H1 (cell line): ENCODE measurements around the gene RPL7A. TPM values are rescaled to one million over a fixed set of nuclear protein-coding genes. Genes with fewer than 3 reads are reported as not detected.

Experiments used
- CTCF ChIA-PET: fragments of 300-600 bp; sonication (Branson Sonifier 250); formaldehyde crosslinking; loops from one replicate; lab custom pipeline; 2021; ENCODE audit not compliant: partially characterized antibody; lab: Charles Lee
- POLR2A ChIA-PET: fragments of 300-600 bp; sonication (Branson Sonifier 250); formaldehyde crosslinking; loops from one replicate; lab custom pipeline; 2021; ENCODE audit warnings: inconsistent platforms; ENCODE audit not compliant: partially characterized antibody; lab: Charles Lee
- DNase-seq, 2 experiments: peaks; one replicate each; pipeline versions ENCODE4 v3.0.0 to v3.0.0-alpha.2; 2010 to 2022; ENCODE audit warnings: low spot score in 2 of 2, low read depth in 1 of 2, mixed read lengths in 1 of 2
- FAIRE-seq: peaks from 2 replicates; lab custom pipeline; 2011; peaks lifted over from hg19 to GRCh38; lab: Jason Lieb, UNC
- H2AFZ ChIP-seq: 2 replicates; pipeline ENCODE4 v1.8.1; 2012; ENCODE audit warnings: low read length, inconsistent platforms
- H2AK5ac ChIP-seq: 2 replicates; pipeline ENCODE4 v1.6.1; 2013; ENCODE audit warnings: low read depth, low read length
- H2BK120ac ChIP-seq: replicated peaks from 2 replicates; pipeline ENCODE3; 2013; ENCODE audit warnings: low read depth, low read length, inconsistent platforms
- H2BK12ac ChIP-seq: 2 replicates; pipeline ENCODE4 v1.6.1; 2013; ENCODE audit warnings: low read depth, low read length
- H2BK15ac ChIP-seq: 2 replicates; pipeline ENCODE4 v1.6.1; 2013; ENCODE audit warnings: low read length
- H2BK20ac ChIP-seq: 2 replicates; pipeline ENCODE4 v1.6.1; 2013; ENCODE audit warnings: low read length
- H2BK5ac ChIP-seq: 2 replicates; pipeline ENCODE4 v1.6.1; 2013; ENCODE audit warnings: low read depth, low read length
- H3K14ac ChIP-seq: 2 replicates; pipeline ENCODE4 v1.6.1; 2013; ENCODE audit warnings: inconsistent platforms; ENCODE audit not compliant: insufficient read length
- H3K18ac ChIP-seq: 2 replicates; pipeline ENCODE4 v1.6.1; 2013; ENCODE audit warnings: low read length; ENCODE audit errors: extremely low read depth
- H3K23ac ChIP-seq: 2 replicates; pipeline ENCODE4 v1.6.1; 2013; ENCODE audit warnings: inconsistent platforms; ENCODE audit not compliant: insufficient read length
- H3K23me2 ChIP-seq: 2 replicates; pipeline ENCODE4 v1.6.1; 2013; ENCODE audit warnings: low read depth, low read length
- H3K27ac ChIP-seq: 2 replicates; pipeline ENCODE4 v1.6.1; 2011; ENCODE audit warnings: low read depth, low read length, inconsistent platforms
- H3K27me3 ChIP-seq, 4 experiments: replicated peaks in 1 of 4; 1 replicate in 1 of 4; 2 replicates in 3 of 4; pipeline versions ENCODE4 v1.6.1 to v1.8.1; 2011 to 2013; ENCODE audit warnings: low read length in 3 of 4, mild to moderate bottlenecking in 3 of 4, inconsistent platforms in 2 of 4, mixed read lengths in 2 of 4, moderate library complexity in 1 of 4; ENCODE audit not compliant: control insufficient read depth in 3 of 4, insufficient read depth in 3 of 4; ENCODE audit errors: extremely low read depth in 1 of 4
- H3K36me3 ChIP-seq, 4 experiments: 2 replicates each; pipeline versions ENCODE4 v1.6.1 to v1.8.1; 2011 to 2013; ENCODE audit warnings: mild to moderate bottlenecking in 4 of 4, low read length in 3 of 4, moderate library complexity in 2 of 4, control low read depth in 1 of 4, inconsistent platforms in 1 of 4; ENCODE audit not compliant: insufficient read depth in 4 of 4, control insufficient read depth in 2 of 4
- H3K4ac ChIP-seq: replicated peaks from 2 replicates; pipeline ENCODE3; 2013; ENCODE audit warnings: low read length, low read depth, mixed read lengths, inconsistent platforms; ENCODE audit not compliant: insufficient read length
- H3K4me1 ChIP-seq, 4 experiments: replicated peaks in 1 of 4; 1 replicate in 1 of 4; 2 replicates in 3 of 4; pipeline versions ENCODE4 v1.6.1 to v1.8.1; 2011 to 2013; ENCODE audit warnings: low read length in 3 of 4, inconsistent platforms in 2 of 4, mixed read lengths in 1 of 4; ENCODE audit not compliant: insufficient read depth in 4 of 4, control insufficient read depth in 3 of 4
- H3K4me2 ChIP-seq, 2 experiments: 2 replicates each; pipeline versions ENCODE4 v1.6.1 to v1.8.1; 2011 to 2013; ENCODE audit warnings: low read depth in 2 of 2, low read length in 2 of 2, control low read depth in 1 of 2, inconsistent platforms in 1 of 2, mild to moderate bottlenecking in 1 of 2; ENCODE audit not compliant: insufficient read depth in 1 of 2
- H3K4me3 ChIP-seq, 4 experiments: fragments of 200-600, 300-600 bp in 1 of 4; sonication (generic), shearing (Covaris generic), sonication (Bioruptor Twin) in 1 of 4; 2 replicates each; pipeline versions ENCODE4 v1.5.1 to v1.8.1; 2011 to 2016; ENCODE audit warnings: low read length in 4 of 4, low read depth in 3 of 4, control low read depth in 2 of 4, inconsistent platforms in 2 of 4, mild to moderate bottlenecking in 2 of 4, mixed read lengths in 1 of 4, moderate library complexity in 1 of 4; ENCODE audit not compliant: insufficient read depth in 2 of 4; ENCODE audit errors: extremely low read depth in 1 of 4
- H3K56ac ChIP-seq: replicated peaks from 2 replicates; pipeline ENCODE3; 2013; ENCODE audit warnings: low read depth, mild to moderate bottlenecking, mixed read lengths, low read length, inconsistent platforms; ENCODE audit not compliant: insufficient read length
- H3K79me1 ChIP-seq: 2 replicates; pipeline ENCODE4 v1.6.1; 2013; ENCODE audit warnings: low read depth, low read length, control low read depth
- H3K79me2 ChIP-seq, 2 experiments: 2 replicates each; pipeline versions ENCODE4 v1.6.1 to v1.8.1; 2012 to 2013; ENCODE audit warnings: low read length in 2 of 2, mild to moderate bottlenecking in 2 of 2, inconsistent platforms in 1 of 2; ENCODE audit not compliant: insufficient read depth in 2 of 2, control insufficient read depth in 1 of 2
- H3K9ac ChIP-seq, 4 experiments: replicated peaks in 1 of 4; 1 replicate in 1 of 4; 2 replicates in 3 of 4; pipeline versions ENCODE4 v1.6.1 to v1.8.1; 2011 to 2013; ENCODE audit warnings: low read depth in 3 of 4, low read length in 3 of 4, control low read depth in 2 of 4, mild to moderate bottlenecking in 2 of 4, moderate library complexity in 2 of 4, inconsistent platforms in 1 of 4; ENCODE audit errors: extremely low read depth in 1 of 4
- H3K9me3 ChIP-seq, 2 experiments: 2 replicates each; pipeline versions ENCODE4 v1.6.1 to v1.8.1; 2012 to 2013; ENCODE audit warnings: mild to moderate bottlenecking in 2 of 2, moderate library complexity in 2 of 2, control low read depth in 1 of 2, inconsistent platforms in 1 of 2, low read depth in 1 of 2, low read length in 1 of 2, mixed read lengths in 1 of 2; ENCODE audit not compliant: insufficient read depth in 2 of 2
- H4K20me1 ChIP-seq, 2 experiments: replicated peaks in 1 of 2; 2 replicates each; pipeline versions ENCODE3 to v1.8.1; 2011 to 2013; ENCODE audit warnings: inconsistent platforms in 2 of 2, low read length in 2 of 2, mild to moderate bottlenecking in 1 of 2; ENCODE audit not compliant: insufficient read depth in 2 of 2, control insufficient read depth in 1 of 2
- H4K5ac ChIP-seq: 2 replicates; pipeline ENCODE4 v1.6.1; 2013; ENCODE audit warnings: low read length, low read depth, mixed read lengths, inconsistent platforms; ENCODE audit not compliant: insufficient read length
- H4K8ac ChIP-seq: 2 replicates; pipeline ENCODE4 v1.8.0; 2013; ENCODE audit warnings: mild to moderate bottlenecking, moderate library complexity, low read length, inconsistent platforms; ENCODE audit not compliant: insufficient read depth; ENCODE audit errors: extremely low read depth
- H4K91ac ChIP-seq: replicated peaks from 2 replicates; pipeline ENCODE3; 2013; ENCODE audit warnings: low read length, mixed read lengths, inconsistent platforms; ENCODE audit not compliant: insufficient read length
- CBX8 ChIP-seq: fragments of 300-800, 300-1000 bp; sonication (generic); IDR thresholded peaks from 2 replicates; pipeline ENCODE4 v1.7.1; 2016; ENCODE audit warnings: low read depth, low read length, borderline replicate concordance
- POLR2AphosphoS5 ChIP-seq: IDR thresholded peaks from 2 replicates; pipeline ENCODE4 v1.6.1; 2011; ENCODE audit warnings: low read depth, low read length
- WGBS, 2 experiments: shearing (Covaris generic) in 1 of 2; methylation state at CpG; one replicate each; pipeline versions ENCODE4 v1.1.6 to v1.1.7; 2013 to 2015; ENCODE audit warnings: low lambda C conversion rate in 2 of 2, mixed read lengths in 2 of 2, inconsistent platforms in 1 of 2, low coverage in 1 of 2, missing lambda C conversion rate in 1 of 2; ENCODE audit not compliant: insufficient replicate concordance in 2 of 2, insufficient coverage in 1 of 2, insufficient read length in 1 of 2; ENCODE audit errors: extremely low coverage in 1 of 2, missing lambda C conversion rate in 1 of 2; 5-methylcytosine and 5-hydroxymethylcytosine counted together
- polyA plus RNA-seq, 7 experiments: library from polyadenylated mRNA; depleted of rRNA in 3 of 7; stranded (reverse) in 5 of 7; unstranded in 2 of 7; fragments of >200 nt in 5 of 7; fragments of 200-250 nt in 2 of 7; gene quantifications; 1 replicate in 5 of 7; 2 replicates in 1 of 7; 4 replicates in 1 of 7; pipeline versions ENCODE4 v1.2.1 to v1.2.3, GENCODE V29; 2011 to 2013; ENCODE audit warnings: missing spikeins in 2 of 7, mixed read lengths in 2 of 7
- total RNA-seq: library from RNA; stranded (reverse); fragmentation: NEBNext Ultra II Directional; extraction: Animal tissue kit (Norgen Biotek cat#: 25700); gene quantifications from 2 replicates; pipeline ENCODE4 v1.2.1, GENCODE V29; 2021

Gene RPL7A
- total and polyA plus RNA-seq, 2 of the 8 experiments (the other 6 are each of a cell fraction or from before 2014, with no cell fraction given) = 2,578 to 2,783 TPM

DNA sequence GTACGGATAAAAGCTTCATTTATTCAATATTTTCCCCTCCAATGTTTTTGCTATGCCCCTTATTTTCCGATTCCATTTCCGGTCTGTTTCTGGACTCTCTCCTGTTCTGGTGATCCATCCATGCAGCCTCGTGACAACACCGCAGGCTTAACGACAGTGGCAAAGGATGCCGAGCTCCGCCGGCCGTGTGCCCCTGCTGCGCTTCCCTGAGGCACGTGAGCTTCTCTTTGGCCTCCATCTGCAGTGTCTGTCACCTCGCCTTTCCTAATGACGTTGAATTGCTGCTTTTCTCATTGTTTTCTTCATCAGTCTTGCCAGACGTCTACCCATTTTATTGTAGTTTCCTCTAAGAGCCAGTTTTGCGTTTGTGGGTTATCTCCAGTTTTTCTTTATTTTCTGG is 40.7 kb upstream of the RPL7A start:
- Histone ChIP-seq H4K5ac (no peak overlapping the region), H4K91ac (no peak overlapping the region), H3K27ac (no peak overlapping the region), H3K18ac (no peak overlapping the region), H2BK120ac (no peak overlapping the region), H2BK5ac (no peak overlapping the region; the same call in 1 of the 2 replicates), H3K14ac (no peak overlapping the region), H3K9ac (no peak overlapping the region), H3K79me2 (no peaks in the 10 kb centered on the region), H3K23ac (no peak overlapping the region), H3K9me3 (peaks cover 0 to 9% of the 10 kb centered on the region in 2 experiments; a peak in 1 of 4 replicates), H2BK15ac (no peak overlapping the region), H3K36me3 (no peaks in the 10 kb centered on the region), H3K4me2 (no peak overlapping the region), H3K4ac (no peak overlapping the region), H3K4me3 (no peak overlapping the region), H2BK20ac (no peak overlapping the region), H4K8ac (no peak overlapping the region), H2AFZ (no peak overlapping the region), H3K27me3 (no peaks in the 10 kb centered on the region; a peak in 1 of 7 replicates), H3K56ac (no peak overlapping the region), H2AK5ac (no peak overlapping the region), H3K4me1 (no peaks in the 10 kb centered on the region), H2BK12ac (no peak overlapping the region), H4K20me1 (no peaks in the 10 kb centered on the region), H3K79me1 (no peaks in the 10 kb centered on the region), H3K23me2 (no peaks in the 10 kb centered on the region)
- no peak for FAIRE-seq
- TF ChIP-seq POLR2AphosphoS5 = no peak
- TF ChIP-seq CBX8 = no peak
- no peak for DNase-seq
- CTCF ChIA-PET = interaction anchor here (0.9 to 4.0 kb wide), 5 partner anchors 11 to 120 kb away, joined by 3 to 22 read pairs (median 3); no protein-coding TSS in a partner anchor
- WGBS, 2 experiments = 90% methylated on average over 16 of the region's 16 CpGs; no CpG with 5 or more reads in 1 of the 2 experiments
- POLR2A ChIA-PET = interaction anchor here (1.1 to 1.2 kb wide), 2 partner anchors 24 to 36 kb away, joined by 3 to 9 read pairs; no protein-coding TSS in a partner anchor
